MG63 (cell line): Measurements from ENCODE around the gene IFRD2. TPM values are rescaled to one million over a fixed set of nuclear protein-coding genes. Genes with fewer than 3 reads are reported as not detected.
"Not testable (repeated sequence)": the region's sequence is repeated elsewhere in the genome, so short reads cannot be mapped to it uniquely, and the experiment has no call there.

Experiments used
- DNase-seq: peaks from one replicate; pipeline ENCODE4 v3.0.0-alpha.2; 2020
- H3K27me3 ChIP-seq: fragments of 250-450 bp; sonication (Bioruptor Pico); 2 replicates; pipeline ENCODE4 v1.5.1; 2020; ENCODE audit warnings: mild to moderate bottlenecking, moderate library complexity
- H3K36me3 ChIP-seq: fragments of 250-450 bp; sonication (Bioruptor Pico); 2 replicates; pipeline ENCODE4 v1.5.1; 2020; ENCODE audit warnings: mild to moderate bottlenecking, moderate library complexity
- H3K4me3 ChIP-seq: fragments of 250-450 bp; sonication (Bioruptor Pico); 2 replicates; pipeline ENCODE4 v1.5.1; 2020; ENCODE audit warnings: mild to moderate bottlenecking, moderate library complexity
- H3K9me3 ChIP-seq: fragments of 250-450 bp; sonication (Bioruptor Pico); 2 replicates; pipeline ENCODE4 v1.5.1; 2020; ENCODE audit warnings: mild to moderate bottlenecking, moderate library complexity
- total RNA-seq: library from RNA; depleted of rRNA; stranded (reverse); fragments of >200 nt; shearing (Covaris generic); gene quantifications from 2 replicates; pipeline ENCODE4 v1.2.3, GENCODE V29; 2014; ENCODE audit warnings: low replicate concordance

IFRD2 gene
- total RNA-seq, 1 experiment from 2014 or later: 101 TPM

DNA sequence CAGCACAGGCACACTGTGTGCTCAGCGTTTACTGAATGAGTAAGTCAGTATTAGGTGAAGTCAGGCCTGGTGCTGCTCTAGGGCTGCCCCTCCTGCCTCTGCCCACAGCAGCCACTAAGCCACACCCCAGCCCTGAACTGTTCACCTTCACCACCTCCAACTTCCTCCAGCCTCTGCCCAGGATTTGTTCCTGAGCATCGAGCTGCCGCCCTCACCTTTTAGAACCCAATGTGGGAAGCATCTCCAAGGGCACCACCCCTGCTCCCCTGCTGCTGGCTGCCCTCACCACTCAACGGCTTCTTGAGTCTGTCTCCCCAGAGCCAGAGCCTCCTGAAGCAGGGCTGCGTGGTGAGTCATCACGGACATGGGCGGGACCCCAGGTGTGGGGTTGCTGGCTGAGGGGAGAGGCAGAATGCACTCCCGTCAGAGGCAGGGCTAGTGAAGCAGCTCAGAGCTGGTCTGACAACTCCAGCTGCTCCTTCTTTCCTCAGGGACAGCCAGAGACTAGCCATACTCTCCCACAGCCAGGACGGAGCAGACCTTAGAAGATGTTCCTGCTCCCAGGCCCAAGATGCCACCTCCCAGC lies 24.5 kb upstream of the IFRD2 start:
- Histone ChIP-seq H3K27me3 (no peaks in the 10 kb centered on the region), H3K9me3 (no peaks in the 10 kb centered on the region), H3K36me3 (no peaks in the 10 kb centered on the region; the same call in none of the 2 replicates), H3K4me3 (no peak overlapping the region)
- DNase-seq: no peak

DNA sequence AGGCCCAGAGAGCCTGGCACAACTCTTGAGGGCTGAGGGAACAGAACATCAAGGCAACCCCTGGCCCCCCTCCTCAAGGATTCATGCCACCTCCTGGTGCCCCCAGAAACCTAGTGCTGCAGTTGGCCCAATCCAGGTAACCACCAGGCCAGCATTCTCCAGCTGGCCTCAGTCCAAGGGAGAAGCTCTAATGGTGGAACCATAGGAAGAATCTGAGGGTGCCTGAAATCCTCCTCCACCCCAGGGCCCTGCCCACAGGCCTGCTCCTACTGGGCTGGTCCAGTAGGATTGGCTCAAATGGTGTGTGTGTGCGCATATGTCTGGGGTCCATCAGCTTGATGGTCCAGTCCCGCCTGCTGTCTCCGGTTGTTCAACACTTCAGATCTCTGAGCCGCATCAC lies 22.6 kb upstream of the IFRD2 start:
- Histone ChIP-seq H3K27me3 (no peaks in the 10 kb centered on the region), H3K36me3 (no peaks in the 10 kb centered on the region; the same call in none of the 2 replicates), H3K9me3 (no peaks in the 10 kb centered on the region), H3K4me3 (no peak overlapping the region)
- DNase-seq: no peak

- no peaks in the 10 kb centered on the region; the same call in none of the 2 replicates for H3K36me3 ChIP-seq
- DNase-seq: no peak
- no peak overlapping the region for H3K4me3 ChIP-seq
- H3K9me3 ChIP-seq: no peaks in the 10 kb centered on the region
- no peaks in the 10 kb centered on the region for H3K27me3 ChIP-seq
These were observed 22.1 kb upstream of the IFRD2 start for GRCh38 chr3:50314342-50314741.

DNA sequence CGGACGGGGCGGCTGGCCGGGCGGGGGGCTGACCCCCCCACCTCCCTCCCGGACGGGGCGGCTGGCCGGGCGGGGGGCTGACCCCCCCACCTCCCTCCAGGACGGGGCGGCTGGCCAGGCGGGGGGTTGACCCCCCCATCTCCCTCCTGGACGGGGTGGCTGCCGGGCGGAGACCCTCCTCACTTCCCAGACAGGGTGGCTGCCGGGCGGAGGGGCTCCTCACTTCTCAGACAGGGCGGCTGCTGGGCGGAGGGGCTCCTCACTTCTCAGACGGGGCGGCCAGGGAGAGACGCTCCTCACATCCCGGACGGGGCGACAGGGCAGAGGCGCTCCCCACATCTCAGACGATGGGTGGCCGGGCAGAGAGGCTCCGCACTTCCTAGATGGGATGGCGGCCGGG lies 19.8 kb upstream of the IFRD2 start:
- not testable (repeated sequence) for DNase-seq, H3K4me3 ChIP-seq, H3K36me3 ChIP-seq, H3K9me3 ChIP-seq, H3K27me3 ChIP-seq

GRCh38 chr3:50304601-50305000 lies 12.4 kb upstream of the IFRD2 start:
- Histone ChIP-seq H3K27me3 (no peaks in the 10 kb centered on the region), H3K4me3 (no peak overlapping the region), H3K36me3 (no peaks in the 10 kb centered on the region), H3K9me3 (no peaks in the 10 kb centered on the region)
- DNase-seq: no peak

- Histone ChIP-seq H3K4me3 (no peak within 1 kb of the TSS), H3K9me3 (no peaks in the 10 kb centered on the region), H3K36me3 (no peaks in the 10 kb centered on the region), H3K27me3 (no peaks in the 10 kb centered on the region)
- DNase-seq: no peak
These were observed 11.0 kb upstream of the IFRD2 start, which contains the start of gene HYAL1 for GRCh38 chr3:50303013-50303815. HYAL1 (minus strand) TSS chr3:50303574; CDS start chr3:50302956, 618 bp downstream.

- Histone ChIP-seq H3K9me3 (no peaks in the 10 kb centered on the region), H3K4me3 (no peak overlapping the region), H3K27me3 (no peaks in the 10 kb centered on the region), H3K36me3 (no peaks in the 10 kb centered on the region)
- no peak for DNase-seq
These were observed 10.1 kb upstream of the IFRD2 start for GRCh38 chr3:50302095-50303012.

GRCh38 chr3:50300681-50301254 lies 8.5 kb upstream of the IFRD2 start:
- DNase-seq: no peak
- Histone ChIP-seq H3K9me3 (no peaks in the 10 kb centered on the region), H3K27me3 (no peaks in the 10 kb centered on the region), H3K4me3 (no peak overlapping the region), H3K36me3 (no peaks in the 10 kb centered on the region)

DNA sequence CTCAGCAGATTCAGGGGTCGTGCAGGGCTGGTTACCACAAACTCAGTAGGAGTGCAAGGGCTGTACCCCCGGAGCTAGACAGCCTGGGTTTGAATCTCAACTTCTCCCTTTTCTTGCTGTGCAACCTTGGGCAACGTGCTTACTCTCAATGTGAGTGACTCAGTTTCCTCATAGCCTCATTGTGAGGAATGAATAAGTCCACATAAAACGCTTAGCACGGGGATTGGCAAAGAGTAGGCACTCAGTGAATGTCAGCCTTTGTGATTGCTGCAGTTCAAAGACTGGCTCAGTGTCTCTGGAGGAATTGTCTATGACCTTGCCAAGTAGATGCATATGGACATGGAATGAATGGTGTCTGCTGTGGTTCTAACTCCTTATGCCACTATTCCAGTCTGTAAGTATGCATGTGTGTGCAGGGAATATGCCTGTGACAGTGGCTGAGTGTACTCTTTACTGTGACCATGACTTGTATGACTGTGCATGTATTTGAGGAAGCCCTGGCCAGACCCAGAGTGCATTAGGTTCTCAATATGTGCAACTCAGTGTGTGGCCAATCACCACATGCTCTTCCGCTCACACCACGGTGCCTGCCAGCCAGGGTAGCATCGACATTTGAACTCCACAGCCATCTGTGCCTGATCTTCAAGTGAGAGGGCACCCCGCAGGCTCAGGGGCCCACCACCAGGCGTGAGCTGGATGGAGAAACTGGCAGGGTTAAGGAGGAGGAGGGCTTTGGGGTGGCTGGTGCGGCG lies 7.9 kb upstream of the IFRD2 start:
- Histone ChIP-seq H3K27me3 (no peaks in the 10 kb centered on the region), H3K9me3 (no peaks in the 10 kb centered on the region), H3K4me3 (peak overlapping the region; percentile 65), H3K36me3 (no peaks in the 10 kb centered on the region)
- DNase-seq: no peak

DNA sequence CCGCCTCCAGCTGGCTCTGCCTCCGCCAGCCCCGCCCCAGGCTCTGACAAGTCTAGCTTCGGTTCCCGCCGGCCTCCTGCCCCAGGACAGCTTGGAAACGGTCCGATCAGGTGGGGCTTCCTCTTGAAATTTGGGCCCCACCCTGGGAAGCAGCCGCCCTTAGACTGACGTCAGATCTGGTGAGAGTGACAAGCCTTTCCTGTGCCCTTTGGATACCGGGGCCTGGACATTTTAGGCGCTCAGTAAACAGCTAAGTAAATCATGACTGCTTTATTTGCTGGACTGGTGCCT lies 7.4 kb upstream of the IFRD2 start:
- Histone ChIP-seq H3K36me3 (no peaks in the 10 kb centered on the region), H3K9me3 (no peaks in the 10 kb centered on the region), H3K4me3 (peak overlapping the region; percentile 65), H3K27me3 (no peaks in the 10 kb centered on the region)
- no peak for DNase-seq

- peak; percentile 96 for DNase-seq
- H3K36me3 ChIP-seq: no peaks in the 10 kb centered on the region
- H3K4me3 ChIP-seq: peak within 1 kb of the TSS; percentile 65
- H3K27me3 ChIP-seq: no peaks in the 10 kb centered on the region
- no peaks in the 10 kb centered on the region for H3K9me3 ChIP-seq
These were observed 6.8 kb upstream of the IFRD2 start, which contains the start of the genes HYAL3 and NAA80 for GRCh38 chr3:50298836-50299637. HYAL3 (minus strand) TSS chr3:50299405; CDS start chr3:50295602, 3,803 bp downstream. NAA80 (minus strand) TSS chr3:50299405; CDS start chr3:50297463, 1,942 bp downstream.

DNA sequence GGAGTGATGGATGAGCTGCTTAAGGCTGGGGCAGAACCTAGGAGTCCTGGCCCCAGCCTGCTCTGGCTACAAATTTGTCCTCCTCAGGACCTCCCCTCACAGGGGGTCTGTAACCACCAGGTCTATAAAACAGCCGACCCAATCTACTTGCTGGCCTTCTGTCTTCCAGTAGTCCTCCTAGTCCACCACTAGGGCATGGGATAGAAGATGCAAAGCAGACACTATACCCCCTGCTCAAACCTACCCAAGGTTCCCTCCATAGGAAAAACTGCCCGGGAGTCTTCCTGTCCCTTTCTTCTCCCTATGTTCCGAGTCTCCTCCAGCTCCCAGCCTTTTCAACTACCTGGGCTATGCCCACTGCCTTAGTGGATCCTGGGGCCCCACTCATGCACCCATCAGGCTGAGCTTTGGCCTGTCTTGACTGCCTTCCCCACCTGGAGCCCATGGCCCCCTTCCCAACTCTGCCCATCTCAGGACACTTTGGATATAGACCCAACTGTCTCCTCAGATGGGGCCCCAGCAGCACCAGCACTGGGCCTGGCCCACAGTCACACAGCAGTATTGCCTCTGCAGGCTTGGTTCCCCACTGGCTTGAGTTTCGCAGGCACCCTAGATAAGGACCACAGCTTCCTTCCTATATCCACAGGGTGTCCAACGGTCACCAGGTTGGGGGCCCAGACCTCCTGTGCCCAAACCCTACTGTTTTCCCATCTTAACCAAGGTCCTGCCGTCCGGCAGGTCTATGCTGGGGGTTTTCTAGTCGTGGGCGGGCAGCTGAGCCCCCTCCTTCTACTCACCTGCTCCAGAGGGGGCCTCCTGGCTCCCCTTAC lies 5.9 kb upstream of the IFRD2 start:
- Histone ChIP-seq H3K36me3 (no peaks in the 10 kb centered on the region), H3K4me3 (peak overlapping the region; percentile 65), H3K9me3 (no peaks in the 10 kb centered on the region), H3K27me3 (no peaks in the 10 kb centered on the region)
- no peak for DNase-seq

DNA sequence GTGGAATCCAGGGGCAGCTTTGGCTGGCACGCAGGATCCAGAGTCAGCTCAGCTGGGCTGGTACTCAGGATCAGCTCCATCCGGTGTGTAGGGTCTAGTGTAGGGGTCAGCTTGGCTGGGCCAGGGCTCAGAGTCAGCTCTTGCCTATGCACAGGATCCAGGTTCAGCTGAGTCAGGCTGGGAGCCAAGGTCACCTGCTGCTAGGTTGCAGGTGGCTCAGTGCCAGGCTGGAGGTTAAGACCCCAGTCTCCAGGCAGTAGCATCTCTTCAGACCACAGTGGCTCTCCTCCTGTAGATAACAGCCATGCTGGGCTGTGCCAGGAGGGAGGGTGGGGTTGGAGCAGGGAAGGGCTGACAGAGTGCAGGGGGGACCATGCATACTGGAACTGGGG lies 5.2 kb upstream of the IFRD2 start:
- no peak for DNase-seq
- Histone ChIP-seq H3K36me3 (no peaks in the 10 kb centered on the region), H3K27me3 (no peaks in the 10 kb centered on the region), H3K9me3 (no peaks in the 10 kb centered on the region), H3K4me3 (no peak overlapping the region)

GRCh38 chr3:50296721-50297383 lies 4.6 kb upstream of the IFRD2 start:
- no peak for DNase-seq
- Histone ChIP-seq H3K27me3 (no peaks in the 10 kb centered on the region), H3K9me3 (no peaks in the 10 kb centered on the region), H3K36me3 (no peaks in the 10 kb centered on the region), H3K4me3 (no peak overlapping the region)
